ENCODE results near the gene SULT2B1. TPM values are rescaled to one million over a fixed set of nuclear protein-coding genes. Genes with fewer than 3 reads are reported as not detected.

The SULT2B1 gene
- total and polyA plus RNA-seq, 2 of the 4 experiments (the other 2 are of a cell fraction): 0.09 TPM; not detected in 1

DNA sequence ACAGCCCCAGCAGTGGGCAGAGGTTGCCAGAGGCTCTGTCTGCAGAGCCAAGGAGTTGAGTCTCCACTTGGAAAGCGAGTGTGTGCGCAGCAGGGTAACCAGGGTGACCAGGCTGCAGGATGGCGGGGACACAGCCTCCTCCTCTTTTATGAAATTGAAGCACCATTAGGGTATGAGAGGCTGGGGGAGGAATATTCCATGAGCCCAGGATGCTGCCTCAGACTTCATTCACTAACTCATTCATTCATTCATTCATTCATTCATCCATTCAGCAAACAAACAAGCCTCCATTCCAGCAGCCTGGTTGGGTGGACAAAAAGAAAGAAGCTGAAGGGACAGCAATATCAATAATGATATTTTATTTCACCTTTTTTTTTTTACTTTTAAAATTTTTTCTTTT lies 33.8 kb upstream of the SULT2B1 start:
- CTCF ChIA-PET: interaction anchor here (0.6 kb wide), 2 partner anchors 8 to 21 kb away, joined by 3 to 4 read pairs; no protein-coding TSS in a partner anchor
- Histone ChIP-seq H2BK20ac (ENCODE audit: low read depth, low read length) (no peak overlapping the region), H2AK5ac (ENCODE audit: low read depth, low read length) (no peak overlapping the region), H4K91ac (ENCODE audit: insufficient read depth, low read depth, low read length) (no peak overlapping the region), H4K8ac (ENCODE audit: low read depth in 2 of 2, low read length in 2 of 2) (no peak overlapping the region), H3K36me3 (ENCODE audit: control insufficient read depth, insufficient read depth, low read length) (no peaks in the 10 kb centered on the region), H2AFZ (replicated peaks; ENCODE audit: low read length, poor library complexity) (no peak overlapping the region), H3K79me1 (ENCODE audit: low read depth in 1 of 2, low read length in 2 of 2) (no peaks in the 10 kb centered on the region), H2BK15ac (ENCODE audit: low read depth, low read length) (no peak overlapping the region), H3K27ac (ENCODE audit: insufficient read depth, low read length) (no peak overlapping the region), H3K9me3 (ENCODE audit: control insufficient read depth, insufficient read depth, low read length) (no peaks in the 10 kb centered on the region), H3K14ac (replicated peaks; ENCODE audit: low read depth, low read length) (no peak overlapping the region), H4K20me1 (ENCODE audit: insufficient read depth, low read length) (no peaks in the 10 kb centered on the region), H3K27me3 (ENCODE audit: control insufficient read depth, insufficient read depth, low read length) (peaks cover 2% of the 10 kb centered on the region), H2BK120ac (ENCODE audit: low read depth, low read length) (no peak overlapping the region), H3K18ac (ENCODE audit: low read depth, low read length) (no peak overlapping the region), H3K4me3 (ENCODE audit: insufficient read depth, low read depth, low read length) (no peak overlapping the region), H3K4me2 (ENCODE audit: low read depth, low read length) (no peak overlapping the region), H3K4me1 (ENCODE audit: control insufficient read depth, insufficient read depth, low read length) (no peaks in the 10 kb centered on the region), H3K9me1 (ENCODE audit: insufficient read depth, low read length) (no peaks in the 10 kb centered on the region), H2BK5ac (ENCODE audit: low read depth, low read length, poor library complexity, severe bottlenecking) (no peak overlapping the region), H3K9ac (ENCODE audit: low read depth, low read length) (no peak overlapping the region), H3K56ac (ENCODE audit: extremely low read depth, insufficient read depth, low read length) (no peak overlapping the region), H4K5ac (ENCODE audit: low read depth, low read length) (no peak overlapping the region), H3K23ac (ENCODE audit: low read depth, low read length) (no peak overlapping the region), H2AK9ac (replicated peaks; ENCODE audit: low read depth, low read length, poor library complexity) (no peak overlapping the region), H3K4ac (ENCODE audit: low read depth, low read length) (no peak overlapping the region)
- no TSS peak for BruUV-seq (replicated peaks)
- no peak for DNase-seq
- in situ Hi-C loops (cut with MboI; ENCODE audit: low sequenced_read_pairs) (no loop called here), intact Hi-C loops (cut with micrococcal nuclease) (no loop called here), dilution Hi-C loops (cut with HindIII; ENCODE audit: low sequenced_read_pairs, unreplicated experiment) (no loop called here)
- no CpG with 5 or more reads among the region's 3 CpGs for WGBS, 2 experiments (ENCODE audit: extremely low coverage in 2 of 2, insufficient read length in 1 of 2)
- no peak for ATAC-seq (ENCODE audit: low read depth)
- POLR2A ChIA-PET (ENCODE audit: unreplicated experiment): no interaction called here
- TF ChIP-seq FOS (IDR thresholded peaks at IDR 0.05; ENCODE audit: low read depth, low read length) (no peak), MAZ (IDR thresholded peaks at IDR 0.05; ENCODE audit: borderline replicate concordance, low read depth, low read length) (no peak), MXI1 (IDR thresholded peaks at IDR 0.05; ENCODE audit: borderline replicate concordance, low read depth, low read length) (no peak), CEBPB (IDR thresholded peaks at IDR 0.05; ENCODE audit: low read depth, low read length) (no peak), MAFK (IDR thresholded peaks at IDR 0.05; ENCODE audit: low read depth, low read length) (no peak), CHD1 (IDR thresholded peaks at IDR 0.05; ENCODE audit: low read depth, low read length) (no peak), RCOR1 (IDR thresholded peaks at IDR 0.05; ENCODE audit: insufficient replicate concordance, low read length) (no peak), NFE2L2 (IDR thresholded peaks at IDR 0.05; ENCODE audit: low read depth, low read length) (no peak), RFX5 (IDR thresholded peaks at IDR 0.05; ENCODE audit: low read depth, low read length) (no peak), SMC3 (IDR thresholded peaks at IDR 0.05; ENCODE audit: low read depth, low read length) (no peak), RAD21 (IDR thresholded peaks at IDR 0.05; ENCODE audit: low read length) (no peak)
- TF ChIP-seq, protein P1, sequence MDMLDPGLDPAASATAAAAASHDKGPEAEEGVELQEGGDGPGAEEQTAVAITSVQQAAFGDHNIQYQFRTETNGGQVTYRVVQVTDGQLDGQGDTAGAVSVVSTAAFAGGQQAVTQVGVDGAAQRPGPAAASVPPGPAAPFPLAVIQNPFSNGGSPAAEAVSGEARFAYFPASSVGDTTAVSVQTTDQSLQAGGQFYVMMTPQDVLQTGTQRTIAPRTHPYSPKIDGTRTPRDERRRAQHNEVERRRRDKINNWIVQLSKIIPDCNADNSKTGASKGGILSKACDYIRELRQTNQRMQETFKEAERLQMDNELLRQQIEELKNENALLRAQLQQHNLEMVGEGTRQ (IDR thresholded peaks at IDR 0.05; ENCODE audit: low read depth, low read length): no peak
- TF ChIP-seq, protein P2, sequence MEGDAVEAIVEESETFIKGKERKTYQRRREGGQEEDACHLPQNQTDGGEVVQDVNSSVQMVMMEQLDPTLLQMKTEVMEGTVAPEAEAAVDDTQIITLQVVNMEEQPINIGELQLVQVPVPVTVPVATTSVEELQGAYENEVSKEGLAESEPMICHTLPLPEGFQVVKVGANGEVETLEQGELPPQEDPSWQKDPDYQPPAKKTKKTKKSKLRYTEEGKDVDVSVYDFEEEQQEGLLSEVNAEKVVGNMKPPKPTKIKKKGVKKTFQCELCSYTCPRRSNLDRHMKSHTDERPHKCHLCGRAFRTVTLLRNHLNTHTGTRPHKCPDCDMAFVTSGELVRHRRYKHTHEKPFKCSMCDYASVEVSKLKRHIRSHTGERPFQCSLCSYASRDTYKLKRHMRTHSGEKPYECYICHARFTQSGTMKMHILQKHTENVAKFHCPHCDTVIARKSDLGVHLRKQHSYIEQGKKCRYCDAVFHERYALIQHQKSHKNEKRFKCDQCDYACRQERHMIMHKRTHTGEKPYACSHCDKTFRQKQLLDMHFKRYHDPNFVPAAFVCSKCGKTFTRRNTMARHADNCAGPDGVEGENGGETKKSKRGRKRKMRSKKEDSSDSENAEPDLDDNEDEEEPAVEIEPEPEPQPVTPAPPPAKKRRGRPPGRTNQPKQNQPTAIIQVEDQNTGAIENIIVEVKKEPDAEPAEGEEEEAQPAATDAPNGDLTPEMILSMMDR (conservative IDR thresholded peaks at IDR 0.05; ENCODE audit: low read depth, low read length): no peak
